HG02938 (cell line): Measurements from ENCODE around the gene C1orf35.

Experiments used
- ATAC-seq: cut with Tn5 transposase; IDR thresholded peaks from one replicate; pipeline ENCODE4 v1.9.1; 2021; ENCODE audit warnings: mild to moderate bottlenecking, moderate library complexity; ENCODE audit not compliant: unreplicated experiment

Gene C1orf35

DNA sequence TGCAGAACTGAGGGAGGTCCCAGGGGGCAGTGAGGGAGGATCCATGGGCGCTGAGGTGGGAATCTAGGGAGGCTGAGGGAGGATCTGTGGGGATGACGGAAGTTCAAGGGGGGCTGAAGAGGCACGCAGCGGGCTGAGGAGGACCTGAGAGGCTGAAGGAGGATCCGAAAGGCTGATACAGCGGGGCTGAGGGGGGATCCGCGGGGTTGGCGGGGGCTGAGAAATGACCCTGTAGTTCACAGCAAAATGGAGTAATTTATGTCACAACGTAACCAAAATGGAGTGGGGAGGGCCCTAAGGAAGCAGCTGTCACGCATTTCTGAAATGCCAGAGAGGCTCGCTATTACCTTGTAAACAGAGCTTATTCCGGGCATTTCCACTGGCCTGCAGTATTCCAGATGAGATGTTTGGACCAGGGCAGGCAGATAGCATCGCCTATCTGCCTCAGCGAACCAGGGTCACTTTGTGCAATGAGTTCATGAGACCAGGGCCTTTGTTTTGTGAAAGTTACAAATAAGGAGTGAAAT, 6.9 kb upstream of the C1orf35 start:
- ATAC-seq, result no peak

GRCh38 chr1:228109073-228109961, 6.2 kb upstream of the C1orf35 start, which contains the start of gene MRPL55:
TSS of gene MRPL55 (minus strand) at chr1:228109299. CDS start at chr1:228108260, 1,039 bp downstream.
- peak; percentile 89 for ATAC-seq

- no peak for ATAC-seq
These were observed 5.6 kb upstream of the C1orf35 start for GRCh38 chr1:228108742-228109072.

DNA sequence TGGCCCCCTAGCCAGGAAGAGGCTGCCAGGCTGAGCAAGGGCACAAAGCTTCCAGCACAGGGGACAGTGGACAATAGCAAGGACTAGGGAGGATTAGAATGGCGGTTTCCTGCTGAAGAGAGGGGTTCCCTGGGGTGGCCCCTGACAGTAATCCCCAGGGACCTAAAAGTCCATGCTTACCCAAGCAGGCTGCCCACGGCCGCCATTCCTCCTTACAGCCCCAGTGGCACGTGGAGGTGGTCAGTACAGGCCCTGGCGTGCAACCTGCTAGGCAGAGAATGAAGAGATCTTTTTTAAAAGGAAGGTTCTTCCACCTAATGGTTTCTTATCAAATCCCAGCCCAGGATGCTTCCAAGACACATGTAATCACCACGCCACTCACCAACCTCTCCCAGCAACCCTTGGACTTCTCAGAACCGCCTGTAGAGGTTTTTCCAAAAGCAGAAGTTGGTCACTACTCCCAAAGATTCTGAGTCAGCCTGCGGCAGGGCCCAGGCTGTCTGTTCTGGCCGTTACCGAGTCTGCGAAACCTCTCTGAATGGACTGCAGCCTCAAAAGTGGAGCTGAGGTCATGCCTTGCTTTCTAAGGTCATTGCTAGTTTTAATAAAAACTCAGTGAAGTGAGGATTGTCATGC, 5.0 kb upstream of the C1orf35 start:
- ATAC-seq, result no peak

GRCh38 chr1:228107636-228108035, 4.5 kb upstream of the C1orf35 start:
- no peak for ATAC-seq

GRCh38 chr1:228106800-228107054, 3.6 kb upstream of the C1orf35 start:
- no peak for ATAC-seq

- no peak for ATAC-seq
These were observed 3.1 kb upstream of the C1orf35 start for GRCh38 chr1:228105996-228106799.

DNA sequence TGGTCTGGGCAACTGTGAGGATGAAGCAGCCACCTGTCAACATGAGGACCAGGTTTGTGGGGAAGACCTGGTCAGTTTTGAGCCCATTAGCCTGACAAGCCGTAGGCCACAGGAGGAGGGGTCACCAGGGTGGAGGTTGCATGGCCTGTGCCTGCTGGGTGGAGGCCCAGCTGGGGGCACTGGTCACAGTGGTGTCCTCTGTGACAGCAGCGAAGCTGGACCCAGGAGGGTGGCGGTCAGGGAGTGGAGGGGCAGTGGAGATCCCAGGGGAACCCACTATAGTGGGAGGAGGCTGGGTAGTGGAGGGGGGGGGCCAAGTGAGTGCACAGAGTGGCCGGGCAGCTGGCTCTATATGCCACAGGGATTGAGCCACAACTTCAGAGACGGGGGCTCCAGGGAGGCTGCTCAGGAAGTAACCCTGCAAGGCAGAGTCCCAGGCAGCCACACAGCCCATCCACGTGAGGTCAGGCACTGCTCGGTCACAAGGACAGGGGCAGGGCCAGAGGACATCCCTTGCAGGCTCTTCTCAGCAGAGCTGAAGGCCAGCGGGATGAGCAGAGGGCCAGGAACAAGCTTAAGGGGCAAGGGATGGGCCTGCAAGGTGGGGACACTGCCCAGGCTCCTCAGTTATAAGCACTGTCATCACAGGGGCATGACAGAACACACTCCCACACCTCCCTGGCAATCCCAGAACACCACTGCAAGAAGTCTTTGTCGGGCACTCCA, 2.3 kb upstream of the C1orf35 start:
- ATAC-seq, result no peak

DNA sequence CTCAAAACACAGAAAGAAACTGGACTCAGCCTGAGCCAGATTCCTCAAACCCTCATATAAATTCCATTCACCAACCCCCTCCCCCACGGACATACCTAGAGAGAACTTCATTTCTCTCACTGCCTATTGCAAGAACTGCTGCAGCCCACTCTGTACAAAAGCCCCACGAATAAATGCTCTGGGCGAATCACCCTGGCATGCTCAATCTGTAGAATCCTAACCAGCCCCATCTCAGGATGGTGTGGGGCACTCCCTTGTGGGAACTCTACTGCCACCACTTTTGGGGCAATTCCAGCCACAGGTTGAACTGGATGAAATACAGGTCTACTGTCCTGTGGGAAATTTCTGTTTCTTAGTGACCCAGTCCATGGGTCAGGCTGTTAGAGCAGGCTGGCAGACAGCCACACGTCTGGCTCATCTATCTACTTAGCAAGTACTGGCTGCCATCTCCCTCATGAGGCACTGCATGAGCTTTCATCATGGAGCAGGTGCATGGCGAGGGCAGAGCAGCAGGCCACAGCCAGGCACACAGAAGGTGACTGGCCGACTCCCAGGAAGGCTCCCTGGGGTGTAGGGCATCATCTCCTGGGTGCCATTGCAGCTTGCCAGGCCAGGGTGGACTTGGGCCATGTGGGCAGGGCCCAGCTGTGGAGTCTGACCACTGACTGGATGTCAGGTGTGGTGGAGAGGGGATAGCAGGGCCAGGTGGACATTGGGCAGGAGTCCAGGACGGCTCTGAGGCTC, 1.6 kb upstream of the C1orf35 start:
- no peak for ATAC-seq

- ATAC-seq, result peak; percentile 24
These were observed 933 bp downstream of the C1orf35 start for GRCh38 chr1:228101994-228102790.

DNA sequence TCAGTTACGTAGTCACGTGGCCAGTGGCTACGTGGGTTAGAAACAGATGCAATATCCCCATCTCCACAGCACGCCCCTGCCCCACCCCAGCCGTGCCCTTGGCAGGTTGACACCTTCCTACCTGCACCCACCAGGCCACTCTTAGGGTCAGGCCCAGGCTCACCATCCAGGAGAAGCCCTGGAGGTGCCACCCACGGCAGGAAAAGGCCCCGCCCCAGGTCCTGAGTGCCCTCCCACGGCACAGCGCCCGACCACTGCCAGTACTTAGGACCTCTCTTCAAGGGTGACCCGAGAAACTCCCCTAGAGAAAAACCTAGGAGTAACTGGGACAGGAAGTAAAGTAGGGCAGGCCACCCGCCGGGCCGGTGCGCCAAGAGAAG, 1.5 kb downstream of the C1orf35 start:
- ATAC-seq, result peak; percentile 0

- no peak for ATAC-seq
These were observed 2.1 kb downstream of the C1orf35 start for GRCh38 chr1:228100822-228101613.

- no peak for ATAC-seq
These were observed 3.8 kb downstream of the C1orf35 start for GRCh38 chr1:228099331-228099732.

DNA sequence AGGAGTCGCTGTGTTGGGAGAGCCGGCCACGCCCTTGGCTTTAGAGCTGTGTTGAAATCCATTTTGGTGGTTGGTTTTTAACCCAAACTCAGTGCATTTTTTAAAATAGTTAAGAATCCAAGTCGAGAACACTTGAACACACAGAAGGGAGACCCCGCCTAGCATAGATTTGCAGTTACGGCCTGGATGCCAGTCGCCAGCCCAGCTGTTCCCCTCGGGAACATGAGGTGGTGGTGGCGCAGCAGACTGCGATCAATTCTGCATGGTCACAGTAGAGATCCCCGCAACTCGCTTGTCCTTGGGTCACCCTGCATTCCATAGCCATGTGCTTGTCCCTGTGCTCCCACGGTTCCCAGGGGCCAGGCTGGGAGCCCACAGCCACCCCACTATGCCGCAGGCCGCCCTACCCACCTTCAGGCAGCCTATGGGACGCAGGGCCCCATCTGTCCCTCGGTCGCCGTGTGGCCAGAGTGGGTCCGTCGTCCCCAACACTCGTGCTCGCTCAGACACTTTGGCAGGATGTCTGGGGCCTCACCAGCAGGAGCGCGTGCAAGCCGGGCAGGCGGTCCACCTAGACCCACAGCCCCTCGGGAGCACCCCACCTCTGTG, 4.7 kb downstream of the C1orf35 start:
- no peak for ATAC-seq

DNA sequence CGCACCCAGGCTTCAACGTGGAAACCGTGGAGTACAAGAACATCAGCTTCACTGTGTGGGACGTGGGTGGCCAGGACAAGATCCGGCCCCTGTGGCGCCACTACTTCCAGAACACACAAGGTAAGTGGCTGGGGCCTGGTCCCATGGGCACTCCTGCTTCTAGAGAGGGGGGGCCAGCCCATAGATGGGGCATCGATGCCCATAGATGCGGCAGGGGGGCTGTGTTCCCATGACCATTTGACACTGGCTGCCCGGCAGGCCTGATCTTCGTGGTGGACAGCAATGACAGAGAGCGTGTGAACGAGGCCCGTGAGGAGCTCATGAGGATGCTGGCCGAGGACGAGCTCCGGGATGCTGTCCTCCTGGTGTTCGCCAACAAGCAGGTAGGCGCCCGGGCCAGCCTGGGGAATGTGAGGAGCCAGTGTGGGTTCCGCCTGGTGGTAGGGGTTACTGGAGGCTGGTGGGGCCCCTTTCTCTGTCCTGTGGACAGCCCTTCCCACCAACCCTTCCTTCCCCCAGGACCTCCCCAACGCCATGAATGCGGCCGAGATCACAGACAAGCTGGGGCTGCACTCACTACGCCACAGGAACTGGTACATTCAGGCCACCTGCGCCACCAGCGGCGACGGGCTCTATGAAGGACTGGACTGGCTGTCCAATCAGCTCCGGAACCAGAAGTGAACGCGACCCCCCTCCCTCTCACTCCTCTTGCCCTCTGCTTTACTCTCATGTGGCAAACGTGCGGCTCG, 5.6 kb downstream of the C1orf35 start:
- ATAC-seq, result no peak

DNA sequence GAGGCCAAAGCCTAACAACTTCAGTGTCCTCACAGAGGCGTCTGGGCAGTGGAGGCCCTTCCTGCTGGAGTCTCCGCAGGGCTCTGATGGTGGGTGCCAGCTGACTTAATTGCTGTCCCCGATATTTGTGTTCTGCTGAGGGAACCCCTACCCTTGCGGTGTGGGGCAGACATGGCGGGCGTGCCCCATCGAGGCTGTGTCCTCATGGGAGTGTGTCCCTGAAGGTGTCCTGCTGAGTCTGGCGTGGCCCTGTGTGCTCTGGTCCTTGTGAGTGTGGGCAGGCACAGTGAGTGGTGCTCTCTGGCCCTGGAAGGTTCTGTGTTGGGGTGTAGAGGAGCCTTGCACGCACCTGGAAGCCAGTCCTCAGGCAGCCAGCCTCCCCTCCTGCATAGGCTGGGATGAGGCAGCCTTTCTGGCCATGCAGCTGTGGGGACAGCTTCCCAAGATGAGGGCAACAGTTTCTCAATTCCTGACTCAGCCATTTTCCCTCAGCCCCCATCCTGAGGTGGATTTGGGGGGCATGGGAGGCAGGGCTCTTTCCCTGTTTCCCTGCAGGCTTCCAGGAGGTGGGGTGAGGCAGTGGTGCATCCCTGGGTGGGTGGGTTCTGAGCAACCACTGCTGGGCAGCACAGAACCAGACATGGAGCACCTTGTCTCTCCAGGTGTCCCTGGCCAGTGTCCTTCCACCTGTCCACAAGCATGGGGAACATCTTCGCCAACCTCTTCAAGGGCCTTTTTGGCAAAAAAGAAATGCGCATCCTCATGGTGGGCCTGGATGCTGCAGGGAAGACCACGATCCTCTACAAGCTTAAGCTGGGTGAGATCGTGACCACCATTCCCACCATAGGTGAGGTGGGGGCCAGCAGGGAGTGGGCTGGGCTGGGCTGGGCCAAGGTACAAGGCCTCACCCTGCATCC, 6.5 kb downstream of the C1orf35 start:
- no peak for ATAC-seq
